ENCODE measurements around the gene ABCB8. TPM values are rescaled to one million over a fixed set of nuclear protein-coding genes. Genes with fewer than 3 reads are reported as not detected.
A peak's percentile ranks its signal among the peaks of the same experiment; 100 is the strongest.

The ABCB8 gene
- total and polyA plus RNA-seq, 2 of the 4 experiments (the other 2 are of a cell fraction) = 16.3 to 26.8 TPM

GRCh38 chr7:151091431-151091830 is 63.2 kb downstream of the ABCB8 start:
- Histone ChIP-seq H3K79me1 (ENCODE audit: low read depth in 1 of 2, low read length in 2 of 2) (peaks cover 4 to 79% of the 10 kb centered on the region in 2 experiments; a peak in 2 of 4 replicates), H2BK5ac (ENCODE audit: low read depth, low read length, poor library complexity, severe bottlenecking) (no peak overlapping the region), H3K4me3 (ENCODE audit: insufficient read depth, low read depth, low read length) (no peak overlapping the region), H4K8ac (ENCODE audit: low read depth in 2 of 2, low read length in 2 of 2) (no peak overlapping the region), H4K5ac (ENCODE audit: low read depth, low read length) (no peak overlapping the region), H3K27ac (ENCODE audit: insufficient read depth, low read length) (no peak overlapping the region), H2BK15ac (ENCODE audit: low read depth, low read length) (no peak overlapping the region), H3K18ac (ENCODE audit: low read depth, low read length) (no peak overlapping the region), H2AFZ (replicated peaks; ENCODE audit: low read length, poor library complexity) (no peak overlapping the region), H2AK5ac (ENCODE audit: low read depth, low read length) (no peak overlapping the region), H3K4me2 (ENCODE audit: low read depth, low read length) (no peak overlapping the region), H3K9me3 (ENCODE audit: control insufficient read depth, insufficient read depth, low read length) (no peaks in the 10 kb centered on the region), H4K20me1 (ENCODE audit: insufficient read depth, low read length) (peaks cover 89% of the 10 kb centered on the region), H3K56ac (ENCODE audit: extremely low read depth, insufficient read depth, low read length) (no peak overlapping the region), H3K9me1 (ENCODE audit: insufficient read depth, low read length) (peaks cover 15% of the 10 kb centered on the region), H4K91ac (ENCODE audit: insufficient read depth, low read depth, low read length) (no peak overlapping the region), H3K4me1 (ENCODE audit: control insufficient read depth, insufficient read depth, low read length) (peaks cover 24% of the 10 kb centered on the region), H3K9ac (ENCODE audit: low read depth, low read length) (no peak overlapping the region), H3K14ac (replicated peaks; ENCODE audit: low read depth, low read length) (no peak overlapping the region), H2BK20ac (ENCODE audit: low read depth, low read length) (no peak overlapping the region), H3K4ac (ENCODE audit: low read depth, low read length) (no peak overlapping the region), H2BK120ac (ENCODE audit: low read depth, low read length) (no peak overlapping the region), H3K36me3 (ENCODE audit: control insufficient read depth, insufficient read depth, low read length) (peaks cover 11% of the 10 kb centered on the region; the same call in 1 of the 2 replicates), H3K27me3 (ENCODE audit: control insufficient read depth, insufficient read depth, low read length) (no peaks in the 10 kb centered on the region), H3K23ac (ENCODE audit: low read depth, low read length) (no peak overlapping the region), H2AK9ac (replicated peaks; ENCODE audit: low read depth, low read length, poor library complexity) (peak overlapping the region; percentile 44)
- in situ Hi-C loops (cut with MboI; ENCODE audit: low sequenced_read_pairs) = no loop called here
- dilution Hi-C loops (cut with HindIII; ENCODE audit: low sequenced_read_pairs, unreplicated experiment) = no loop called here
- no peak for DNase-seq
- WGBS, 2 experiments (ENCODE audit: extremely low coverage in 2 of 2, insufficient read length in 1 of 2) = 72% methylated on average over 2 of the region's 6 CpGs; no CpG with 5 or more reads in 1 of the 2 experiments
- no peak for ATAC-seq (ENCODE audit: low read depth)
- intact Hi-C loops (cut with micrococcal nuclease) = no loop called here
- CTCF ChIA-PET = interaction anchor here (1.3 to 1.9 kb wide), 2 partner anchors 12 to 17 kb away, joined by 4 to 5 read pairs; no protein-coding TSS in a partner anchor
- TF ChIP-seq RCOR1 (IDR thresholded peaks at IDR 0.05; ENCODE audit: insufficient replicate concordance, low read length) (no peak), ELK1 (IDR thresholded peaks at IDR 0.05; ENCODE audit: borderline replicate concordance, low read depth, low read length) (no peak), RAD21 (IDR thresholded peaks at IDR 0.05; ENCODE audit: low read length) (peak; percentile 38; the same call in 1 of the 2 replicates), NFE2L2 (IDR thresholded peaks at IDR 0.05; ENCODE audit: low read depth, low read length) (no peak), RFX5 (IDR thresholded peaks at IDR 0.05; ENCODE audit: low read depth, low read length) (no peak), POLR2A (IDR thresholded peaks at IDR 0.05; ENCODE audit: low read depth, low read length) (no peak), FOS (IDR thresholded peaks at IDR 0.05; ENCODE audit: low read depth, low read length) (no peak), SMC3 (IDR thresholded peaks at IDR 0.05; ENCODE audit: low read depth, low read length) (no peak), MAZ (IDR thresholded peaks at IDR 0.05; ENCODE audit: borderline replicate concordance, low read depth, low read length) (no peak), CEBPB (IDR thresholded peaks at IDR 0.05; ENCODE audit: low read depth, low read length) (no peak), CTCF (conservative IDR thresholded peaks at IDR 0.05; ENCODE audit: low read depth, low read length) (peak; percentile 43)
- POLR2A ChIA-PET (ENCODE audit: unreplicated experiment) = no interaction called here
- BruUV-seq (replicated peaks) = no TSS peak
